ENCODE data around the gene BAIAP2L1.
"Not testable (repeated sequence)": the region's sequence is repeated elsewhere in the genome, so short reads cannot be mapped to it uniquely, and the experiment has no call there.

DNA sequence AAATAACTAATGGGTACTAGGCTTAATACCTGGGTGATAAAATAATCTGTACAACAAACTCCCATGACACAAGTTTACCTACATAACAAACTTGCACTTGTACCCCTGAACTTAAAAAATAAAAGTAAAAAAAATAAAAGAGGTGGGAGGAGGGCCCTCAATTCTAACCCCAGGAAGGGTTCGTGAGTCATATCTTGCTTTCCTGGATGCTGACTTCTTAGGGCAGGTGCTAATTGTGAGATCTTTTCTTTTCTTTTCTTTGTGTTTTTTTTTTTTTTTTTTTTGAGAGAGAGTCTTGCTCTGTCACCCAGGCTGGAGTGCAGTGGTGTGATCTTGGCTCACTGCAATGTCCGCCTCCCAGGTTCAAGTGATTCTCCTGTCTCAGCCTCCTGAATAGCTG, 40.1 kb upstream of the BAIAP2L1 start:
- TF ChIP-seq, protein P1, sequence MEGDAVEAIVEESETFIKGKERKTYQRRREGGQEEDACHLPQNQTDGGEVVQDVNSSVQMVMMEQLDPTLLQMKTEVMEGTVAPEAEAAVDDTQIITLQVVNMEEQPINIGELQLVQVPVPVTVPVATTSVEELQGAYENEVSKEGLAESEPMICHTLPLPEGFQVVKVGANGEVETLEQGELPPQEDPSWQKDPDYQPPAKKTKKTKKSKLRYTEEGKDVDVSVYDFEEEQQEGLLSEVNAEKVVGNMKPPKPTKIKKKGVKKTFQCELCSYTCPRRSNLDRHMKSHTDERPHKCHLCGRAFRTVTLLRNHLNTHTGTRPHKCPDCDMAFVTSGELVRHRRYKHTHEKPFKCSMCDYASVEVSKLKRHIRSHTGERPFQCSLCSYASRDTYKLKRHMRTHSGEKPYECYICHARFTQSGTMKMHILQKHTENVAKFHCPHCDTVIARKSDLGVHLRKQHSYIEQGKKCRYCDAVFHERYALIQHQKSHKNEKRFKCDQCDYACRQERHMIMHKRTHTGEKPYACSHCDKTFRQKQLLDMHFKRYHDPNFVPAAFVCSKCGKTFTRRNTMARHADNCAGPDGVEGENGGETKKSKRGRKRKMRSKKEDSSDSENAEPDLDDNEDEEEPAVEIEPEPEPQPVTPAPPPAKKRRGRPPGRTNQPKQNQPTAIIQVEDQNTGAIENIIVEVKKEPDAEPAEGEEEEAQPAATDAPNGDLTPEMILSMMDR (IDR thresholded peaks at IDR 0.05; ENCODE audit: extremely low read depth in 1 of 2, insufficient read depth in 1 of 2, low read depth in 1 of 2, low read length in 2 of 2) = not testable (repeated sequence)
- not testable (repeated sequence) for TF ChIP-seq EZH2 (IDR thresholded peaks at IDR 0.05; ENCODE audit: borderline replicate concordance, low read depth, low read length, severe bottlenecking); POLR2AphosphoS5 (IDR thresholded peaks at IDR 0.05; ENCODE audit: insufficient read depth, low read depth, low read length); MYC (IDR thresholded peaks at IDR 0.05; ENCODE audit: low read depth, low read length); POLR2A (IDR thresholded peaks at IDR 0.05; ENCODE audit: low read depth, low read length); FOS (IDR thresholded peaks at IDR 0.05; ENCODE audit: borderline replicate concordance, insufficient read depth, low read length); JUN (IDR thresholded peaks at IDR 0.05; ENCODE audit: borderline replicate concordance, insufficient read depth, insufficient read length, low read depth)

Data from endothelial cell of umbilical vein (primary cell).